Measurements from ENCODE around the gene TUBA3D. TPM values are rescaled to one million over a fixed set of nuclear protein-coding genes. Genes with fewer than 3 reads are reported as not detected.
"Not testable (repeated sequence)": the region's sequence is repeated elsewhere in the genome, so short reads cannot be mapped to it uniquely, and the experiment has no call there.

Gene TUBA3D
- total RNA-seq, 5 donors from 2014 or later (not counting 1 experiment from before 2014, with no cell fraction given) = not detected

DNA sequence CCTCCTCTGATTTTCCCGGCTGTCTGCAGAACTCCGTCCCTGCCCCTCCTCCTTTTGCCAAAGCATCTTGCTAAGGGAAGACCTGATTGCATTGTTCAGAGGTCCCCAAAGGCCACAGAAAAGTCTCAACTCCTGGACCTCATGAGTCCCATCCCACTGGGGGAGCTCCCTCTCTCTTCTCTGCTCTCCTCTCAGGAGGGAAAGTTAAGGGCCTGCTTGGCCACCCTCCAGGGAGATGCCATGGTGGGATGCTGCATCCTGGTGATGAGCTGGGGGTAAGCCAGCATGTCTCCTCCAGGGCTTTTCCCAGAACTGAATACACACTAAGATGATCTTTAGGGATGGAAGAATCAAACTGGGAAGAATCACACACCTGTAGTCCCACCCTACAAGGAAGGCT, 2.7 kb upstream of the TUBA3D start:
- POLR2A ChIA-PET, H3K27ac Mint-ChIP-seq: not testable (repeated sequence)
- WGBS (ENCODE audit: insufficient coverage) = no CpG with 5 or more reads among the region's 2 CpGs

DNA sequence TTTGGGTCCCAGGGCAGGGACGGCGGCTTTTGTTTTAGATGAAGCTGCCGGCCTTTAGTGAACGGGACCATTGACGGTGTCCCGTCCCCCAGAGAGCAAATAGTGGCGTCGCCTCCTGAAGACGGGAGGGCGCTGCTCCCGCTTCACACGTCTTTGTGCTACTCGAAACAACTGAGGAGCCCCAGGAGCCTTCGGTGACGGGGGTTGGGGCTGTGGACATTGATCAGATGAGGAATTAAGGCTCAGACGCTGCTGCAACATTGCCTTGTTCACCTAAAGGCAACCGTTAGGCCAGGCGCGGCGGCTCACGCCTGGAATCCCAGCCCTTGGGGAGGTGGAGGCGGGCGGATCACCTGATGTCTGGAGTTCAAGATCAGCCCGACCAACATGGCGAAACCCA, 444 bp downstream of the TUBA3D start:
- POLR2A ChIA-PET, H3K4me1 Mint-ChIP-seq: not testable (repeated sequence)
- H3K36me3 Mint-ChIP-seq = peaks cover 10% of the 10 kb centered on the region

More for the DNA sequence above, 2.7 kb upstream of the TUBA3D start:
- H3K36me3 Mint-ChIP-seq = peaks cover 10% of the 10 kb centered on the region
- H3K27ac ChIP-seq (ENCODE audit: low read length); H3K9me3 ChIP-seq; H3K4me3 Mint-ChIP-seq; H3K4me3 ChIP-seq (ENCODE audit: control insufficient read depth in 1 of 2, extremely low read depth in 1 of 2, low read length in 1 of 2); H3K27me3 Mint-ChIP-seq; H3K4me1 Mint-ChIP-seq; CTCF ChIA-PET; H3K27me3 ChIP-seq (replicated peaks in 1 of 2; ENCODE audit: control insufficient read depth in 2 of 2, extremely low read depth in 1 of 2, insufficient read depth in 2 of 2, low read length in 1 of 2); DNase-seq; H3K9me3 Mint-ChIP-seq; ATAC-seq (replicated peaks in 1 of 4); H3K36me3 ChIP-seq (ENCODE audit: control insufficient read depth in 2 of 2, extremely low read depth in 1 of 2, insufficient read depth in 1 of 2, low read length in 1 of 2); H3K4me1 ChIP-seq (ENCODE audit: control insufficient read depth in 1 of 2, extremely low read depth in 1 of 2, insufficient read depth in 2 of 2, low read length in 2 of 2): not testable (repeated sequence)

DNA sequence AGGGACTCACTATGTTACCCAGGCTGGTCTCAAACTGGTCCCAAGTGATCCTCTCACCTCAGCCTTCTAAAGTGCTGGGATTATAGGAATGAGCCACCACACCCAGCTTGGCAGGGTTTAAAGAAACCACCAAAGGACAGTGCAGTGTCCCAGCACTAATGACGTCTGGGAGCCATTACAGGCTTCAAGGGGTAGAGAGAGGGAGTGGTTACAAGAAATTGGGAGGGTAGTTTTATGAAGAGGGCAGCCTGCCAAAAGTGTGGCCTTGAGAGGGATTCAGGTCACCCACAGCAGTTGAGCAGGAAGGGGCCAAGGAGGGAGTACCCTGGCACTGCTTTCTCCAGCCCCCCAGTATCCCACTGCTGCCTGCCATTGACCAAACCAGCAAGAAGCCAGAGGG, 1.3 kb downstream of the TUBA3D start:
- CTCF ChIA-PET; H3K9me3 ChIP-seq; H3K27ac ChIP-seq (ENCODE audit: low read length); H3K27ac Mint-ChIP-seq; POLR2A ChIA-PET; H3K27me3 ChIP-seq (replicated peaks in 1 of 2; ENCODE audit: control insufficient read depth in 2 of 2, extremely low read depth in 1 of 2, insufficient read depth in 2 of 2, low read length in 1 of 2); H3K36me3 Mint-ChIP-seq; ATAC-seq (replicated peaks in 1 of 4); H3K9me3 Mint-ChIP-seq; DNase-seq; H3K4me3 ChIP-seq (ENCODE audit: control insufficient read depth in 1 of 2, extremely low read depth in 1 of 2, low read length in 1 of 2); H3K36me3 ChIP-seq (ENCODE audit: control insufficient read depth in 2 of 2, extremely low read depth in 1 of 2, insufficient read depth in 1 of 2, low read length in 1 of 2); H3K4me1 ChIP-seq (ENCODE audit: control insufficient read depth in 1 of 2, extremely low read depth in 1 of 2, insufficient read depth in 2 of 2, low read length in 2 of 2); H3K27me3 Mint-ChIP-seq; H3K4me1 Mint-ChIP-seq; H3K4me3 Mint-ChIP-seq: not testable (repeated sequence)
- 80% methylated on average over 1 of the region's 1 CpG for WGBS (ENCODE audit: insufficient coverage)

More for the DNA sequence above, 444 bp downstream of the TUBA3D start:
- H3K27me3 ChIP-seq (replicated peaks in 1 of 2; ENCODE audit: control insufficient read depth in 2 of 2, extremely low read depth in 1 of 2, insufficient read depth in 2 of 2, low read length in 1 of 2); H3K9me3 ChIP-seq; H3K27ac Mint-ChIP-seq; ATAC-seq (replicated peaks in 1 of 4); H3K4me3 ChIP-seq (ENCODE audit: control insufficient read depth in 1 of 2, extremely low read depth in 1 of 2, low read length in 1 of 2); DNase-seq; H3K27me3 Mint-ChIP-seq; H3K27ac ChIP-seq (ENCODE audit: low read length); H3K4me3 Mint-ChIP-seq; H3K9me3 Mint-ChIP-seq; H3K4me1 ChIP-seq (ENCODE audit: control insufficient read depth in 1 of 2, extremely low read depth in 1 of 2, insufficient read depth in 2 of 2, low read length in 2 of 2); CTCF ChIA-PET; H3K36me3 ChIP-seq (ENCODE audit: control insufficient read depth in 2 of 2, extremely low read depth in 1 of 2, insufficient read depth in 1 of 2, low read length in 1 of 2): not testable (repeated sequence)
- 99% methylated on average over 15 of the region's 25 CpGs for WGBS (ENCODE audit: insufficient coverage)

DNA sequence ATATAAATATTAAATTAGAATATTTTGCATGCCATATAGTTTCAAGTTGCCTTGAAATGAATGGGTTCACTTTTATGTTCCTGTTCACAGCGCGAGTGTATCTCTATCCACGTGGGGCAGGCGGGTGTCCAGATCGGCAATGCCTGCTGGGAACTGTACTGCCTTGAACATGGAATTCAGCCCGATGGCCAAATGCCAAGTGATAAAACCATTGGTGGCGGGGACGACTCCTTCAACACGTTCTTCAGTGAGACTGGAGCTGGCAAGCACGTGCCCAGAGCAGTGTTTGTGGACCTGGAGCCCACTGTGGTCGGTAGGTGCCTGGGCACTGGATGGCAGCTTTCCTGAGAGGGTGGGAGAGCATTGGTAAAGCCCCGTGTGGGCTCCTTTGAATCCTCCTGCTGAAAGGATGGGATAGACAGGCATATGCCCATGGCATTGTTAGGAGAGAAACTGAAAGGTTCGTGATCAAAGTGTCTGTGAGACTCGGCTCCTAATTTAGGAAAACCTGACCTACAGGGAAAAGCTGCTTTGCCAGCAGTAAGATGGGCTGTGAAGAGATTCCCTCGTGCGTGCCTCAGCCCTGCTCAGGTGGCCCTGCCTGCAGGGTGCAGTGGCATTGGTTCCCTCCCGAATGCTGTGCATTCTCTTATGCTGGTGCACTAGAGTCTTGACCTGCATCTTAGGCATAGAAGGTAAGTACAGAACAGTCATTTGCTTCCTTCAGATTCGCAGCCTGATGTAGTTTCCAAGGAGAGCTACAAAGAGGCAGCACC, 2.3 kb downstream of the TUBA3D start:
- H3K36me3 ChIP-seq (ENCODE audit: control insufficient read depth in 2 of 2, extremely low read depth in 1 of 2, insufficient read depth in 1 of 2, low read length in 1 of 2); ATAC-seq (replicated peaks in 1 of 4); H3K4me3 Mint-ChIP-seq; DNase-seq; H3K9me3 ChIP-seq; H3K9me3 Mint-ChIP-seq; CTCF ChIA-PET; H3K27ac ChIP-seq (ENCODE audit: low read length); POLR2A ChIA-PET; H3K4me1 Mint-ChIP-seq; H3K27me3 Mint-ChIP-seq; H3K27me3 ChIP-seq (replicated peaks in 1 of 2; ENCODE audit: control insufficient read depth in 2 of 2, extremely low read depth in 1 of 2, insufficient read depth in 2 of 2, low read length in 1 of 2); H3K4me3 ChIP-seq (ENCODE audit: control insufficient read depth in 1 of 2, extremely low read depth in 1 of 2, low read length in 1 of 2); H3K27ac Mint-ChIP-seq; H3K4me1 ChIP-seq (ENCODE audit: control insufficient read depth in 1 of 2, extremely low read depth in 1 of 2, insufficient read depth in 2 of 2, low read length in 2 of 2): not testable (repeated sequence)
- 88% methylated on average over 5 of the region's 18 CpGs for WGBS (ENCODE audit: insufficient coverage)
- H3K36me3 Mint-ChIP-seq = peaks cover 14% of the 10 kb centered on the region

DNA sequence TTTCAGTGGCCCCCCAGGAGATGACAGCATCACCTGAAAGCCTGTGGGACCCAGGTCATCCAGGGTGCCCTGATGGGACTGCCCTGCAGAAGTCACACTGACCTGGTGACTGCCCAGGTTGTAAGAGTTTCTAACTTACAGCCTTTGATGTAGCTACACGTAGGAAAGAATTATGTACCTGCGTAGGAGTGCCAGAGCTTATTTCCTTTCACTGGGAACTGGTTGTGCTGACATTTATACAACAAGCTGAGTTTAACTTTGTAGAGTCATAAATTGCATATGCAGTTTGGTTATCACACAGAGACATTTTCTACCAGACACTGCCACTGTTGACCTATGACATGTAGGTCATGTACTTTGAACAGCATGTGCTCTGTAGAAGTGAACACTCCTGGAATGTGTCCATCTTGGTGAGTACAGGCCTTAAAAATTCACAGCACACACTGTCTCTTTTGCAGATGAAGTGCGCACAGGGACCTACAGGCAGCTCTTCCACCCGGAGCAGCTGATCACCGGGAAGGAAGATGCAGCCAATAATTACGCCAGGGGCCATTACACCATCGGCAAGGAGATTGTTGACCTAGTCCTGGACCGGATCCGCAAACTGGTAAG, 3.0 kb downstream of the TUBA3D start:
- H3K9me3 ChIP-seq; CTCF ChIA-PET; H3K27me3 ChIP-seq (replicated peaks in 1 of 2; ENCODE audit: control insufficient read depth in 2 of 2, extremely low read depth in 1 of 2, insufficient read depth in 2 of 2, low read length in 1 of 2); ATAC-seq (replicated peaks in 1 of 4); POLR2A ChIA-PET; H3K27me3 Mint-ChIP-seq; H3K36me3 ChIP-seq (ENCODE audit: control insufficient read depth in 2 of 2, extremely low read depth in 1 of 2, insufficient read depth in 1 of 2, low read length in 1 of 2); DNase-seq; H3K9me3 Mint-ChIP-seq; H3K4me3 Mint-ChIP-seq; H3K27ac Mint-ChIP-seq; H3K27ac ChIP-seq (ENCODE audit: low read length); H3K4me3 ChIP-seq (ENCODE audit: control insufficient read depth in 1 of 2, extremely low read depth in 1 of 2, low read length in 1 of 2); H3K4me1 ChIP-seq (ENCODE audit: control insufficient read depth in 1 of 2, extremely low read depth in 1 of 2, insufficient read depth in 2 of 2, low read length in 2 of 2); H3K4me1 Mint-ChIP-seq: not testable (repeated sequence)
- H3K36me3 Mint-ChIP-seq = peaks cover 14% of the 10 kb centered on the region
- WGBS (ENCODE audit: insufficient coverage) = 96% methylated on average over 4 of the region's 9 CpGs

DNA sequence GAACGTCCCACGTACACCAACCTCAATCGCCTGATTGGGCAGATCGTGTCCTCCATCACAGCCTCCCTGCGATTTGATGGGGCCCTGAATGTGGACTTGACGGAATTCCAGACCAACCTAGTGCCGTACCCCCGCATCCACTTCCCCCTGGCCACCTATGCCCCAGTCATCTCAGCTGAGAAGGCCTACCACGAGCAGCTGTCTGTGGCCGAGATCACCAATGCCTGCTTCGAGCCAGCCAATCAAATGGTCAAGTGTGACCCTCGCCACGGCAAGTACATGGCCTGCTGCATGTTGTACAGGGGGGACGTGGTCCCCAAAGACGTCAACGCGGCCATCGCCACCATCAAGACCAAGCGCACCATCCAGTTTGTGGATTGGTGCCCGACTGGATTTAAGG, 4.4 kb downstream of the TUBA3D start:
- POLR2A ChIA-PET; H3K9me3 ChIP-seq; H3K4me3 ChIP-seq (ENCODE audit: control insufficient read depth in 1 of 2, extremely low read depth in 1 of 2, low read length in 1 of 2); H3K4me1 Mint-ChIP-seq; H3K27ac ChIP-seq (ENCODE audit: low read length); H3K27me3 Mint-ChIP-seq; H3K27me3 ChIP-seq (replicated peaks in 1 of 2; ENCODE audit: control insufficient read depth in 2 of 2, extremely low read depth in 1 of 2, insufficient read depth in 2 of 2, low read length in 1 of 2); H3K4me1 ChIP-seq (ENCODE audit: control insufficient read depth in 1 of 2, extremely low read depth in 1 of 2, insufficient read depth in 2 of 2, low read length in 2 of 2); H3K36me3 ChIP-seq (ENCODE audit: control insufficient read depth in 2 of 2, extremely low read depth in 1 of 2, insufficient read depth in 1 of 2, low read length in 1 of 2); DNase-seq; H3K4me3 Mint-ChIP-seq; H3K9me3 Mint-ChIP-seq; ATAC-seq (replicated peaks in 1 of 4); H3K27ac Mint-ChIP-seq: not testable (repeated sequence)
- 96% methylated on average over 4 of the region's 20 CpGs for WGBS (ENCODE audit: insufficient coverage)
- CTCF ChIA-PET = interaction anchor here in 1 of 2 donors (0.5 kb wide), 1 partner anchor 14 kb away, joined by 4 read pairs; no protein-coding TSS in a partner anchor
- peaks cover 14% of the 10 kb centered on the region for H3K36me3 Mint-ChIP-seq
